ENCODE data around the gene ZNF343. TPM values are rescaled to one million over a fixed set of nuclear protein-coding genes. Genes with fewer than 3 reads are reported as not detected.

ZNF343 gene
- total and polyA plus RNA-seq, 2 experiments from 2014 or later = 6.5 to 13.0 TPM

DNA sequence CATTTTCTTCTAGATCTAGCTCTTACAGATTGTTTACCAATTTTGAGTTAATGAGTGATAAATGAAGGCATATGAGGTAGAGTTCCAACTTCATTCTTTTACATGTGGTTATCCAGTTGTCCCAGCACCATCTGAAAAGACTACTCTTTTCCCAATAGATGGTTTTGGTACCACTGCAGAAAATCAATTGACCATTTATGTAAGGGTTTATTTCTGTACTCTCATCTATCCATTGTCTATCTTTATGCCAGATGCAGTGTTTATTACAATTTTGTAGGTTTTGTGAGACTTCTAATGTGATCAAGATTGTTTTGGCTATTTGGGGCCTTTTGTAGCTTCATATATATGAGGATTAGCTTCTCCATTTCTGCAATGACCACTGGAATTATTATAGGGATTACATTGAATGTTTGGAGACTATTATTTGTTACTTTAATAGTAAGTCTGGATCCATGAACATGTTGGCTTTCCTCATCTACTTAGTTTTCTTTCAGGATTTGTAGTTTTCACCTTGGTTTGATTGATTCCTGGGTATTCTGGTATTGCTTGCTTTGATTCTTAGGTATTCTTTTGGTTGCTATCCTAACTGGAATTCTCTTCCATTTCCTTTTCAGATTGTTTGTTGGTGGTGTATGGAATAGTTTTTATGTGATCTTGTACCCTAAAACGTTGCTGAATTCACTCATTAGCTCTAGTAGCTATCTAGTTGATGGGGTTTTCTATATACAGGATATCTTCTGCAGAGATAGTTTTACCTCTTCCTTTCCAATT, 48.5 kb downstream of the ZNF343 start:
- Histone ChIP-seq H3K4me3 (no peak overlapping the region), H3K27ac (no peak overlapping the region), H3K4me1 (ENCODE audit: low read depth) (no peaks in the 10 kb centered on the region), H3K9me3 (ENCODE audit: low read depth) (no peaks in the 10 kb centered on the region), H3K36me3 (peaks cover 54% of the 10 kb centered on the region), H3K27me3 (no peaks in the 10 kb centered on the region)
- TF ChIP-seq, protein P1, sequence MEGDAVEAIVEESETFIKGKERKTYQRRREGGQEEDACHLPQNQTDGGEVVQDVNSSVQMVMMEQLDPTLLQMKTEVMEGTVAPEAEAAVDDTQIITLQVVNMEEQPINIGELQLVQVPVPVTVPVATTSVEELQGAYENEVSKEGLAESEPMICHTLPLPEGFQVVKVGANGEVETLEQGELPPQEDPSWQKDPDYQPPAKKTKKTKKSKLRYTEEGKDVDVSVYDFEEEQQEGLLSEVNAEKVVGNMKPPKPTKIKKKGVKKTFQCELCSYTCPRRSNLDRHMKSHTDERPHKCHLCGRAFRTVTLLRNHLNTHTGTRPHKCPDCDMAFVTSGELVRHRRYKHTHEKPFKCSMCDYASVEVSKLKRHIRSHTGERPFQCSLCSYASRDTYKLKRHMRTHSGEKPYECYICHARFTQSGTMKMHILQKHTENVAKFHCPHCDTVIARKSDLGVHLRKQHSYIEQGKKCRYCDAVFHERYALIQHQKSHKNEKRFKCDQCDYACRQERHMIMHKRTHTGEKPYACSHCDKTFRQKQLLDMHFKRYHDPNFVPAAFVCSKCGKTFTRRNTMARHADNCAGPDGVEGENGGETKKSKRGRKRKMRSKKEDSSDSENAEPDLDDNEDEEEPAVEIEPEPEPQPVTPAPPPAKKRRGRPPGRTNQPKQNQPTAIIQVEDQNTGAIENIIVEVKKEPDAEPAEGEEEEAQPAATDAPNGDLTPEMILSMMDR (IDR thresholded peaks at IDR 0.05; ENCODE audit: low read depth, low read length) = no peak
- no peak for DNase-seq (ENCODE audit: low read depth in 1 of 2, low spot score in 1 of 2)

DNA sequence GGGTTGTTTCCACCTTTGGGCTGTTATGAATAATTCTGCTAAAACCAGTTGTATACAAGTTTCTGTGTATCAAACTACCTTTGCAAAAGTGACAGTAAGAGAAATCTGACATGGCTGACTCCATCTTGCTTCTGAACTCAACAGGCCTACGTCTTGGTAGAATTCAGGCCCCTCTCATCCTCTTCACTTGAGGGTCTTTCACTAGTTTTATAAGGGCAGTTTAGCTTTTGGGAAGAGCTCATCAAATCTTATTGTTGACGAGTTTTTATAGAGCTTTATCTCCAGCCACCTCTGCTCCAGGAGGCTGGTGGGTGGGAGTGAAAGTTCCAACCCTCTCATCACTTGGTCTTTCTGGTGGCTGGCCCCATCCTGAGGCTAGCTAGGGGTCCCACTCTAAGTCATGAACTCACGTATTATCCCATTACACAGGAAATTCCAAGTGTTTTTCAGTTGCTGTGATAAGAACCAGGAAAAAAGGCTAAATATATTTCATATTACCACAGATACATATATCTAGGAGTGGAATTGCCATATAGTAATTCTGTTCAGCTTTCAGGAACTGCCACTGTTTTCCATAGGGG, 49.7 kb downstream of the ZNF343 start:
- TF ChIP-seq, protein P1 (IDR thresholded peaks at IDR 0.05; ENCODE audit: low read depth, low read length) = no peak
- no peak for DNase-seq (ENCODE audit: low read depth in 1 of 2, low spot score in 1 of 2)
- Histone ChIP-seq H3K4me3 (no peak overlapping the region), H3K27ac (no peak overlapping the region), H3K4me1 (ENCODE audit: low read depth) (no peaks in the 10 kb centered on the region), H3K36me3 (peaks cover 43% of the 10 kb centered on the region), H3K9me3 (ENCODE audit: low read depth) (no peaks in the 10 kb centered on the region), H3K27me3 (no peaks in the 10 kb centered on the region)

DNA sequence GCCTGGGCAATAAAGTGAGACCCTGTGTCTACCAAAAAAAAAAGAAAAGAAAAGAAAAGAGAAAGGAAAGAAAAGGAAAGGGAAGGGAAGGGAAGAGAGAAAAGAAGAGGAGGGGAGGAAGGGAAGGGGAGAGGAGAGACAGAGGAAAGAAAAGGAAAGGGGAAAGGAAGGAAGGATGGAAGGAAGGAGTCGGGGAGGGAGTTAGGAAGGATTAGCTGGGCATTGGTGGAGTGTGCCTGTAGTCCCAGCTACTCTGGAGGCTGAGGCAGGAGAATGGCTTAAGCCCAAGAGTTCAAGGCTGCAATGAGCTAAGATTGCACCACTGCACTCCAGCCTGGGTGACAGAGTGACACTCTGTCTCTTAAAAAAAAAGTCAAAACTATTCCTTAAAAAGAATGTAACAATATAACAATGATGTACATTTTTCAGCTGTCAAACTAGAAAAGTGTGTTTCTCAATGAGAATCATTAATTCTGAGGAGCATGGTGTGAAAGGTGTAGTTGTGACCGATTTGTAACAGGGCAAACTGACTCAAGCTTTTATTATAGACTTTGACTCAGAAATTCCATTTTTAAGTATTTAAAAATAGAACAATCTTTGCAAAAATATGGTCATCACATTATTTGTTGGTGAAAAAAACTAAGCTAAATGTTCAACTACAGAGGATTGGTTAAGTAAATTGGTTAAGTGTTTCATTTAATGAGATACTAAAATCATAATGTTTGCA, 52.8 kb downstream of the ZNF343 start:
- H3K27me3 ChIP-seq = peaks cover 2% of the 10 kb centered on the region
- TF ChIP-seq, protein P1 (IDR thresholded peaks at IDR 0.05; ENCODE audit: low read depth, low read length) = no peak

DNA sequence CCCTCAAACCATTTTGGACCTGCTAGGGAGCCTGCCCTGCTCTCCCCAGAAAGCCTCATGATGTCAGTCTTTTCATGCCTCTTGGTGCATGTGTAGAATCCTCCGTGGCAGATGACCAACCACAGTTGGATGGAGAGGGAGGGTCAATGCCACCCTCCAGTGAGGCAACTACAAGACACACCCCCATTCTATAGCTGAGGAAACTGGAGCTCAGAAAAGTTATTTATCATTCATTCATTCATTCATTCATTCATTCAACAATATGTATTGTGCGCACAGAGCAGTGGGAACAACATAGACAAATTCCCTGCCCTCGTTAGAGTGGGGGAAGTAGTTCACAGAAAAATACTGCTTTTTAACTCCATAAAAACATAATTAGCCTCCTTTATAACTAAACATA, 54.9 kb downstream of the ZNF343 start:
- Histone ChIP-seq H3K4me3 (no peak overlapping the region), H3K4me1 (ENCODE audit: low read depth) (no peaks in the 10 kb centered on the region), H3K27me3 (peaks cover 7% of the 10 kb centered on the region), H3K27ac (no peak overlapping the region), H3K9me3 (ENCODE audit: low read depth) (no peaks in the 10 kb centered on the region), H3K36me3 (no peaks in the 10 kb centered on the region)
- no peak for DNase-seq (ENCODE audit: low read depth in 1 of 2, low spot score in 1 of 2)
- TF ChIP-seq, protein P1 (IDR thresholded peaks at IDR 0.05; ENCODE audit: low read depth, low read length) = no peak

More for the DNA sequence above, 52.8 kb downstream of the ZNF343 start:
- H3K27ac ChIP-seq = no peak overlapping the region
- peaks cover 12% of the 10 kb centered on the region for H3K36me3 ChIP-seq
- H3K4me1 ChIP-seq (ENCODE audit: low read depth) = no peaks in the 10 kb centered on the region
- no peak for DNase-seq (ENCODE audit: low read depth in 1 of 2, low spot score in 1 of 2)
- H3K9me3 ChIP-seq (ENCODE audit: low read depth) = no peaks in the 10 kb centered on the region
- no peak overlapping the region for H3K4me3 ChIP-seq

DNA sequence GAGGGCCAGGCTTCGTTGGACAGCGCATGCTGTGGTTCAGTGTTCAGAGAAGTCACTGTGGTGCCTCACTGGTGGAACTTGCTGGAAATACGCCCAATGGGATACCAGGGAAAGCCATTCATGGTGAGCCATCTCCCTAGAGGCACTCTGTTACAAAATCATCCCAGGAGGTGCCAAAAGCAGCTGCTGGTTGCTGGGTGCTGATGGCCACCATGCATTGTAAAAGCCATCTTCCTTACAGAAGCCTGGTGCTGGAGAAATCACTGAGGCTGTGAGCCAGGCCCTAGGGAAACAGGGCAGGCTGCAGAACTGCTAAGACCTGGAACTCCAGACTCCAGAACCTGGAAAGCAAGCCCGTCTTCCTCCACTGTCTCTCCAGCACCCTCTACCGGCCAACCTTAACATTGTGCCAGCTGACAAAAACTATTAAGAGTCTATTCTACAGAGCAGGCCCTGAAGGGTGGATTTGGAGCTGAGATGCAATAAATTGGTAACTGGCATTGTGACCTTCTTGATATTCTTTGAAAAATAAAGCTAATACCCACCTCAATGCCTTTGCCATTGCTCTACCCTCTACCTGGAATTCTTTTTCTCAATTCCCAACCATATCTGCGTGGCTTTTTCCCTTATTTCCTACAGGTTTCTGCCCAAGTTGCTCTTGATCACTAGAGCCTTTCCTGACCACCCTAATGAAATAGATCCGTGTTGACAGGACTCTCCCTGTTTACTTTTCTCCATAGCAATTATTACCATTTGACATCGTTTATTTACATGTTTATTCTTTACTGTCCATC, 56.6 kb downstream of the ZNF343 start:
- Histone ChIP-seq H3K27ac (no peak overlapping the region), H3K36me3 (no peaks in the 10 kb centered on the region), H3K4me3 (no peak overlapping the region), H3K9me3 (ENCODE audit: low read depth) (no peaks in the 10 kb centered on the region), H3K4me1 (ENCODE audit: low read depth) (no peaks in the 10 kb centered on the region), H3K27me3 (peaks cover 7% of the 10 kb centered on the region)
- DNase-seq (ENCODE audit: low read depth in 1 of 2, low spot score in 1 of 2) = peak; percentile 83 to 87
- TF ChIP-seq, protein P1 (IDR thresholded peaks at IDR 0.05; ENCODE audit: low read depth, low read length) = peak; percentile 89
